Measurements from ENCODE around the gene MARS2.
"Not testable (repeated sequence)": the region's sequence is repeated elsewhere in the genome, so short reads cannot be mapped to it uniquely, and the experiment has no call there.

- TF ChIP-seq POLR2A (IDR thresholded peaks at IDR 0.05; ENCODE audit: low read length); GATA1 (IDR thresholded peaks at IDR 0.05; ENCODE audit: low read depth, low read length): not testable (repeated sequence)
Measured at GRCh38 chr2:197728555-197729544, 23.7 kb downstream of the MARS2 start.
